ENCODE results near the gene AUTS2. TPM values are rescaled to one million over a fixed set of nuclear protein-coding genes. Genes with fewer than 3 reads are reported as not detected.

The AUTS2 gene
- total and polyA plus RNA-seq, 2 of the 8 experiments (the other 6 are each of a cell fraction or from before 2014, with no cell fraction given): 25.9 to 101 TPM

DNA sequence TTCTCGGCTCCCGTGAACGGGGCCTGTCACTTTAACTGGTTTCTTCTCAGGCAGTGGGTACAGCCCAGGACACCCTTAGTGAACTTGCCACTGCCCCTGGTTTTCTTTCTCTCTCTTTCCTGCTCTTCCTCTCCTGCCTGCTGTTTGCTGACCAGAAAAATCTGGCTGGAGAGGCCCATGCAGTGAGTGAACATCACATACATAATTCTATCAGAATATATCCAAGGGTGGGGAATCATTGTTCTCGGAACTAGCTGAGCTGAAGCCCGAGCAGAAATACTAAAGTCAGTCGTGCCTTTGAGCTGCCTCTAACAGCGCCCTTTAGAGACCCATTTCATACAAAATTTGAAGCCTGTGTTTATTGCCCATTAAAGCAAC is 1032.2 kb downstream of the AUTS2 start (continued):
- TF ChIP-seq, protein P1, sequence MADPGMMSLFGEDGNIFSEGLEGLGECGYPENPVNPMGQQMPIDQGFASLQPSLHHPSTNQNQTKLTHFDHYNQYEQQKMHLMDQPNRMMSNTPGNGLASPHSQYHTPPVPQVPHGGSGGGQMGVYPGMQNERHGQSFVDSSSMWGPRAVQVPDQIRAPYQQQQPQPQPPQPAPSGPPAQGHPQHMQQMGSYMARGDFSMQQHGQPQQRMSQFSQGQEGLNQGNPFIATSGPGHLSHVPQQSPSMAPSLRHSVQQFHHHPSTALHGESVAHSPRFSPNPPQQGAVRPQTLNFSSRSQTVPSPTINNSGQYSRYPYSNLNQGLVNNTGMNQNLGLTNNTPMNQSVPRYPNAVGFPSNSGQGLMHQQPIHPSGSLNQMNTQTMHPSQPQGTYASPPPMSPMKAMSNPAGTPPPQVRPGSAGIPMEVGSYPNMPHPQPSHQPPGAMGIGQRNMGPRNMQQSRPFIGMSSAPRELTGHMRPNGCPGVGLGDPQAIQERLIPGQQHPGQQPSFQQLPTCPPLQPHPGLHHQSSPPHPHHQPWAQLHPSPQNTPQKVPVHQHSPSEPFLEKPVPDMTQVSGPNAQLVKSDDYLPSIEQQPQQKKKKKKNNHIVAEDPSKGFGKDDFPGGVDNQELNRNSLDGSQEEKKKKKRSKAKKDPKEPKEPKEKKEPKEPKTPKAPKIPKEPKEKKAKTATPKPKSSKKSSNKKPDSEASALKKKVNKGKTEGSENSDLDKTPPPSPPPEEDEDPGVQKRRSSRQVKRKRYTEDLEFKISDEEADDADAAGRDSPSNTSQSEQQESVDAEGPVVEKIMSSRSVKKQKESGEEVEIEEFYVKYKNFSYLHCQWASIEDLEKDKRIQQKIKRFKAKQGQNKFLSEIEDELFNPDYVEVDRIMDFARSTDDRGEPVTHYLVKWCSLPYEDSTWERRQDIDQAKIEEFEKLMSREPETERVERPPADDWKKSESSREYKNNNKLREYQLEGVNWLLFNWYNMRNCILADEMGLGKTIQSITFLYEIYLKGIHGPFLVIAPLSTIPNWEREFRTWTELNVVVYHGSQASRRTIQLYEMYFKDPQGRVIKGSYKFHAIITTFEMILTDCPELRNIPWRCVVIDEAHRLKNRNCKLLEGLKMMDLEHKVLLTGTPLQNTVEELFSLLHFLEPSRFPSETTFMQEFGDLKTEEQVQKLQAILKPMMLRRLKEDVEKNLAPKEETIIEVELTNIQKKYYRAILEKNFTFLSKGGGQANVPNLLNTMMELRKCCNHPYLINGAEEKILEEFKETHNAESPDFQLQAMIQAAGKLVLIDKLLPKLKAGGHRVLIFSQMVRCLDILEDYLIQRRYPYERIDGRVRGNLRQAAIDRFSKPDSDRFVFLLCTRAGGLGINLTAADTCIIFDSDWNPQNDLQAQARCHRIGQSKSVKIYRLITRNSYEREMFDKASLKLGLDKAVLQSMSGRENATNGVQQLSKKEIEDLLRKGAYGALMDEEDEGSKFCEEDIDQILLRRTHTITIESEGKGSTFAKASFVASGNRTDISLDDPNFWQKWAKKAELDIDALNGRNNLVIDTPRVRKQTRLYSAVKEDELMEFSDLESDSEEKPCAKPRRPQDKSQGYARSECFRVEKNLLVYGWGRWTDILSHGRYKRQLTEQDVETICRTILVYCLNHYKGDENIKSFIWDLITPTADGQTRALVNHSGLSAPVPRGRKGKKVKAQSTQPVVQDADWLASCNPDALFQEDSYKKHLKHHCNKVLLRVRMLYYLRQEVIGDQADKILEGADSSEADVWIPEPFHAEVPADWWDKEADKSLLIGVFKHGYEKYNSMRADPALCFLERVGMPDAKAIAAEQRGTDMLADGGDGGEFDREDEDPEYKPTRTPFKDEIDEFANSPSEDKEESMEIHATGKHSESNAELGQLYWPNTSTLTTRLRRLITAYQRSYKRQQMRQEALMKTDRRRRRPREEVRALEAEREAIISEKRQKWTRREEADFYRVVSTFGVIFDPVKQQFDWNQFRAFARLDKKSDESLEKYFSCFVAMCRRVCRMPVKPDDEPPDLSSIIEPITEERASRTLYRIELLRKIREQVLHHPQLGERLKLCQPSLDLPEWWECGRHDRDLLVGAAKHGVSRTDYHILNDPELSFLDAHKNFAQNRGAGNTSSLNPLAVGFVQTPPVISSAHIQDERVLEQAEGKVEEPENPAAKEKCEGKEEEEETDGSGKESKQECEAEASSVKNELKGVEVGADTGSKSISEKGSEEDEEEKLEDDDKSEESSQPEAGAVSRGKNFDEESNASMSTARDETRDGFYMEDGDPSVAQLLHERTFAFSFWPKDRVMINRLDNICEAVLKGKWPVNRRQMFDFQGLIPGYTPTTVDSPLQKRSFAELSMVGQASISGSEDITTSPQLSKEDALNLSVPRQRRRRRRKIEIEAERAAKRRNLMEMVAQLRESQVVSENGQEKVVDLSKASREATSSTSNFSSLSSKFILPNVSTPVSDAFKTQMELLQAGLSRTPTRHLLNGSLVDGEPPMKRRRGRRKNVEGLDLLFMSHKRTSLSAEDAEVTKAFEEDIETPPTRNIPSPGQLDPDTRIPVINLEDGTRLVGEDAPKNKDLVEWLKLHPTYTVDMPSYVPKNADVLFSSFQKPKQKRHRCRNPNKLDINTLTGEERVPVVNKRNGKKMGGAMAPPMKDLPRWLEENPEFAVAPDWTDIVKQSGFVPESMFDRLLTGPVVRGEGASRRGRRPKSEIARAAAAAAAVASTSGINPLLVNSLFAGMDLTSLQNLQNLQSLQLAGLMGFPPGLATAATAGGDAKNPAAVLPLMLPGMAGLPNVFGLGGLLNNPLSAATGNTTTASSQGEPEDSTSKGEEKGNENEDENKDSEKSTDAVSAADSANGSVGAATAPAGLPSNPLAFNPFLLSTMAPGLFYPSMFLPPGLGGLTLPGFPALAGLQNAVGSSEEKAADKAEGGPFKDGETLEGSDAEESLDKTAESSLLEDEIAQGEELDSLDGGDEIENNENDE (IDR thresholded peaks at IDR 0.05; ENCODE audit: insufficient replicate concordance, low read length): no peak
- no peak for TF ChIP-seq POU5F1 (IDR thresholded peaks at IDR 0.05; ENCODE audit: low read depth, low read length)
- TF ChIP-seq JUN (IDR thresholded peaks at IDR 0.05; ENCODE audit: low read depth, low read length): no peak
- TF ChIP-seq SP1 (IDR thresholded peaks at IDR 0.05; ENCODE audit: low read depth, low read length): no peak
